ENCODE measurements around the gene NAALADL1.

NAALADL1 gene, protein sequence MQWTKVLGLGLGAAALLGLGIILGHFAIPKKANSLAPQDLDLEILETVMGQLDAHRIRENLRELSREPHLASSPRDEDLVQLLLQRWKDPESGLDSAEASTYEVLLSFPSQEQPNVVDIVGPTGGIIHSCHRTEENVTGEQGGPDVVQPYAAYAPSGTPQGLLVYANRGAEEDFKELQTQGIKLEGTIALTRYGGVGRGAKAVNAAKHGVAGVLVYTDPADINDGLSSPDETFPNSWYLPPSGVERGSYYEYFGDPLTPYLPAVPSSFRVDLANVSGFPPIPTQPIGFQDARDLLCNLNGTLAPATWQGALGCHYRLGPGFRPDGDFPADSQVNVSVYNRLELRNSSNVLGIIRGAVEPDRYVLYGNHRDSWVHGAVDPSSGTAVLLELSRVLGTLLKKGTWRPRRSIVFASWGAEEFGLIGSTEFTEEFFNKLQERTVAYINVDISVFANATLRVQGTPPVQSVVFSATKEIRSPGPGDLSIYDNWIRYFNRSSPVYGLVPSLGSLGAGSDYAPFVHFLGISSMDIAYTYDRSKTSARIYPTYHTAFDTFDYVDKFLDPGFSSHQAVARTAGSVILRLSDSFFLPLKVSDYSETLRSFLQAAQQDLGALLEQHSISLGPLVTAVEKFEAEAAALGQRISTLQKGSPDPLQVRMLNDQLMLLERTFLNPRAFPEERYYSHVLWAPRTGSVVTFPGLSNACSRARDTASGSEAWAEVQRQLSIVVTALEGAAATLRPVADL
- 8.3 reads per million, percentile 28 among the genes with 10 or more reads in this experiment for total RNA-seq

DNA sequence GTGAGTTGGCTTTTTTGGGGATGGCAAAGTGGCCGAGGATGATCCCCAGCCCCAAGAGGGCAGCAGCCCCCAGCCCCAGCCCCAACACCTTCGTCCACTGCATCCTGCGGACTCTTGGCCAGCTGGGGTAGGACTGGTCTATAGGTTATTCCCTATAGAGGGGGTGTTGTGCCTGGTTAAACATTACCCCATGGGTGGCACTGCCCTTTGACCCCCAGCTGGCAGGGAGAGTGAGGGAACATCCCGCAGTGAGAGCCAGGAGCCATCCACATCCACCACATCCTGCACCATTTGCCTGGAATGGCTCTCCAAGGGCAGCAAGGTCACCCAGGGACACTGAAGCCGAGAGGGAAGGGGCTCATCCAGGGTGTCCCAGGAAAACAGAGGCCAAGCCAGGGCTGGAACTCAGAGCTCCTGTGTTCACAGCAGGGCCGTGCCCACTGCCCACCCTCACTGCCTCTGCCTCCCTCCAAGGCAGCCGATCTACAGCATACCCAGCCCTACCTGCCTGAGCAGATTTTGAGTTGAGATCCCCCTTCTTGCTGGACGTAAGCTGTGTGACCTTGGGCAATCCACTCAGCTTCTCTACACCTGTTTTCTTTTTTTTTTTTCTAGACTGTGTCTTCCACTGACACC is at the start of gene NAALADL1:
Gene NAALADL1, minus strand, starts transcription at position 135 of the 636 bp plus-strand sequence. Its CDS starts 32 bp downstream, at position 103.
- no peak for DNase-seq

- DNase-seq, result no peak
Measured at GRCh38 chr11:65107751-65108468, 49.6 kb upstream of the NAALADL1 start.

DNA sequence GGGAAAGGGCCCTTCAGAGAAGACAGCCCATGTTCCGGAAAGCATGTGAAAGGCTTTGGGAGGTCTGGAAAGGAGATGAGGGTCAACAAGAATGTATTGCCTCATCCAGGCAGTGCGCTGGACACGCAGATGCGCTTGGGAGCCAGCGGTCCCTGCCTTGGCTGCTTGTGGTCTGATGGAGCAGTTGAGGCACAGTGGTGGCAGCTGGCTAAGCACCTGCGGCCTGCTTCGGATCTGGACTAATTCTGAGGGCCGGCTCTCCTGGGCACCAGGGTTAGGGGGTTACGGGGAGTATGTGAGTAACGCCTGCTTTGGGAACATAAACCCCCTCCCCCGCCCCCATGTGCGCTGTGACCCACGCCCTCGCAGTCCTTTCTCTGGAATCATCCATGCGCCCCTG is 48.7 kb upstream of the NAALADL1 start:
- no peak for DNase-seq

GRCh38 chr11:65104628-65105027 is 46.3 kb upstream of the NAALADL1 start:
- DNase-seq, result no peak

DNA sequence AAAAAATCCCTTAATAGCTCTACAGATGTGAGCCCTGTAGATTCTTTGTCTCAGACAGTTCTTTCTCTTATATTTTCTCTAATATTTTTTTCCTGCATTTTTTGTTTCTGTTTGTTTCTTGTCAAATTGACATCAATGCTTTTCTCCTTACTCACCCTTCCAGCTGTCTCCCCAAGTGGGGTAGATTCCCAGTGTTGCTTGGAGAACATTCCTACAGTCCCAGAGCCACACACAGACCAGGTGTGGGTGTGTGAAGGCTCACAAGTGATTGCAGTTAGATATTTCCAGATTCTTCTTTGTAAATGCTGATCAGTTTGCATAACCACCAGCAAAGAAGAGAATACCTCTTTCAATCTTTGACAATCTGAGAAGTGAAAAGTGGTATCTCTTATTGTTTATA is 45.1 kb upstream of the NAALADL1 start:
- DNase-seq, result no peak

- DNase-seq, result no peak
Measured at GRCh38 chr11:65102142-65103095, 44.1 kb upstream of the NAALADL1 start.

GRCh38 chr11:65100674-65101350 is 42.5 kb upstream of the NAALADL1 start:
- no peak for DNase-seq

GRCh38 chr11:65096926-65097325 is 38.6 kb upstream of the NAALADL1 start:
- DNase-seq, result no peak

- DNase-seq, result peak; percentile 80
Measured at GRCh38 chr11:65095974-65096806, 37.8 kb upstream of the NAALADL1 start, which contains the start of gene VPS51. TSS of gene VPS51 (plus strand) at chr11:65096214. CDS start at chr11:65096251, 37 bp downstream.

DNA sequence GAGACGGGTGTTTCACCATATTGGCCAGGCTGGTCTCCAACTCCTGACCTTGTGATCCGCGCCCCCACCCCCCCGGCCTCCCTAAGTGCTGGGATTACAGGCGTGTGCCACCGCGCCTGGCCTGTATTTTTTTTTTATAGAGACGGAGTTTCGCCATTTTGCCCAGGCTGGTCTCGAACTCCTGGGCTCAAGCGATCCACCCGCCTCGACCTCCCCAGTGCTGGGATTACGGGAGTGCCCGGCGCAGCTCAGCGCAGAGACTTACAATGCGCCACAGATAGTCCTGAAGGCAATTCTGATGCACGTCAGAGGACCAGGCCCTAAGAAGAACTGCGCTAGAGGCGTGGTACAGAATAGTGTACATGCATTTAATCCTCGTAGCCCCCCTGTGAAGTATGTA is 37.1 kb upstream of the NAALADL1 start:
- no peak for DNase-seq

GRCh38 chr11:65090628-65091027 is 32.3 kb upstream of the NAALADL1 start:
- DNase-seq, result no peak

GRCh38 chr11:65089621-65090020 is 31.3 kb upstream of the NAALADL1 start:
- DNase-seq, result no peak

DNA sequence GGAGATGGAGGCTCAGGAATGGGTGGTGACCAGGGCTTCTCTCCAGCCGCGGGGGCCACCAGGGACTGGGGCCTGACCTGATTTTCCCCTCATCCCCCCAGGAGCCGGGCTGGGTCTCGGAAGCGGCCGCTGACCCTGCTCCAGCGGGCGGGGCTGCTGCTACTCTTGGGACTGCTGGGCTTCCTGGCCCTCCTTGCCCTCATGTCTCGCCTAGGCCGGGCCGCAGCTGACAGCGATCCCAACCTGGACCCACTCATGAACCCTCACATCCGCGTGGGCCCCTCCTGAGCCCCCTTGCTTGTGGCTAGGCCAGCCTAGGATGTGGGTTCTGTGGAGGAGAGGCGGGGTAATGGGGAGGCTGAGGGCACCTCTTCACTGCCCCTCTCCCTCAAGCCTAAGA is 29.5 kb upstream of the NAALADL1 start:
- DNase-seq, result no peak

DNA sequence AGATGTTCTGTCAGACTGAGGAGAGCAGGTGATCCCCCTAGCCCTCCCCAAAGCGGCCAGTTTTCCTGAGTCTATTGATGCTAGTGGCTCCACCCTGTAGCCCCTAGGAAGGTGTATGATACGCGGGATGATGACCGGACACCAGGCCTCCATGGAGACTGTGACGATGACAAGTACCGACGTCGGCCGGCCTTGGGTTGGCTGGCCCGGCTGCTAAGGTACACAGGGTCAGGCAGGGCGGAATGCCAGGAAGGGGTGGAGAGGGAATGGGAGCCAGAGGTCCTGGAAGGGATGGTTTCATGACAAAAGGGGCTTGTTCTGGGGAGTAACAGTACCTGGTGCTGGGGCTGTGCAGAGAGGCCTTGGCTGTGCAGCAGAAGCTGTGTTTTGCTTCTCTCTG is 28.9 kb upstream of the NAALADL1 start:
- DNase-seq, result no peak

- DNase-seq, result no peak
Measured at GRCh38 chr11:65086809-65087208, 28.5 kb upstream of the NAALADL1 start.

- DNase-seq, result no peak
Measured at GRCh38 chr11:65085446-65085845, 27.1 kb upstream of the NAALADL1 start.

GRCh38 chr11:65084598-65085375 is 26.4 kb upstream of the NAALADL1 start:
- DNase-seq, result no peak

GRCh38 chr11:65083834-65084597 is 25.7 kb upstream of the NAALADL1 start, which contains the start of the genes CDCA5 and ZFPL1:
TSS of gene CDCA5 (minus strand) at chr11:65084040. CDS start at chr11:65083978, 62 bp downstream.
TSS of gene ZFPL1 (plus strand) at chr11:65084222. CDS start at chr11:65084699, 477 bp downstream.
- peak; percentile 94 for DNase-seq

Measured in effector CD4-positive, alpha-beta T cell (primary cell).